ENCODE results near the gene XXYLT1.

DNA sequence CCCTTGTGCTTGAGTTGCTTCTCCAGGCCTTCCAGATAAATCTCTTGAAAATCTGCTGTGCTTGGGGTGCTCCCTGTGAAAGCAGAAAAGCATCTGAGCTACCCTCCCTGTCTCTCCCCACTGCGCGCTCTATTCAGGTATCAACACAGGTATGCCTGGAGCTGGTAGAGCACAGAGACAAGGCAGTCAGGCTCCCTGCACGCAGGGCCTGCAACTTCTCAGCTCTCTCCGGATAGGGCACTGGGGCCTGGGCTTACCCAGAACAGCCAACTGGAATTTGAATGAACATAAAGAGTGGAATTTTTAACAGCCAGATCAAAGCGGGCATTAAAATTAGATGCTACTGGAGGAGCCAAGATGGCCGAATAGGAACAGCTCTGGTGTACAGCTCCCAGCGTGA is 183.6 kb downstream of the XXYLT1 start:
- TF ChIP-seq TAF1 (IDR thresholded peaks at IDR 0.05; ENCODE audit: borderline replicate concordance, low read depth, low read length): no peak
- no peak for TF ChIP-seq POLR2A (IDR thresholded peaks at IDR 0.05; ENCODE audit: low read depth, low read length)
- TF ChIP-seq POLR2AphosphoS5 (IDR thresholded peaks at IDR 0.05; ENCODE audit: low read depth, low read length): no peak
